Hematopoietic multipotent progenitor cell treated with erythropoietin and hydrocortisone succinate and interleukin-3 and kit ligand, for 6 days (in vitro differentiated cells): Measurements from ENCODE around the gene ELAC2.

ENCODE experiments used
- DNase-seq: peaks from one replicate; pipeline ENCODE4 v3.0.0-alpha.2; 2015

The ELAC2 gene

GRCh38 chr17:13017655-13018459, at the start of gene ELAC2:
Gene ELAC2 (minus strand): TSS chr17:13018027. CDS start chr17:13017947, 80 bp downstream.
- peak; percentile 99 for DNase-seq

GRCh38 chr17:13065032-13065431, 47.2 kb upstream of the ELAC2 start:
- no peak for DNase-seq

DNA sequence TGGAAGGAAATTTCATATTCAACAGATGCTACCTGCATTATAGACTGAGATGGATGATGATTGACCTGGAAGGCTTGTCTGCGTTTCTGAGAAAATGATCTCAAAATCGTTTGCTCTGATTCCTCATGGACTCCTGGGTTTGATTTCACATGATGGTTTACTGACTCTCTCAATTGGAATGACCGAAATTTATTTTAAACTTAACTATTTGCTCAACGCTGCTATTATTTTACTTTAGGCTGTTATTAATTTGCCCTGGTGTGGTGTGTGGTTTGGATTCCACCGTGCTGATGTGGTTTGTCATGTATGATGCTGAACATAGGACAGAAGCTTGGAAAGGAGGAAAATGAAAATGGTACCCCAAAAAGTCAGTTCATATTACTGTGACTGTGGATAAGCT, 37.3 kb upstream of the ELAC2 start:
- DNase-seq, result no peak

DNA sequence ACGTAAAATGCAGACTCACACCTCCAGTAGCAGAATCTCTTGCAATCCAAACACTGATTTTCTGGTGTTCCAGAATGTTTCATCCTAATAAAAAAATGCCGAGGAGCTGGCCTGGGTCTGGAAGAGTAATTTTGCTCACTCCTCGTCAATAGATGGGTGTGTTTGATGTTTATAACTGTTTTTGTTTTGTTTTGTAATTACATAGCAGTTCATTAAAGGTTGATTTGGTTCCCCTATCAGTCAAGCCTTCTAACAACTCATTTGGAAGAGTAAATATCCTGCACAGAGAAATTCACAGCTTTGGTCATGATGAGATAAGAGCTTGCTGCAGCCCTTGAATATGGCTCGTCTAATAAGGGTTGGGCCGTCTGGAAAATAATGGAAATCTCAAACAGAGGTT, 36.8 kb upstream of the ELAC2 start:
- no peak for DNase-seq

DNA sequence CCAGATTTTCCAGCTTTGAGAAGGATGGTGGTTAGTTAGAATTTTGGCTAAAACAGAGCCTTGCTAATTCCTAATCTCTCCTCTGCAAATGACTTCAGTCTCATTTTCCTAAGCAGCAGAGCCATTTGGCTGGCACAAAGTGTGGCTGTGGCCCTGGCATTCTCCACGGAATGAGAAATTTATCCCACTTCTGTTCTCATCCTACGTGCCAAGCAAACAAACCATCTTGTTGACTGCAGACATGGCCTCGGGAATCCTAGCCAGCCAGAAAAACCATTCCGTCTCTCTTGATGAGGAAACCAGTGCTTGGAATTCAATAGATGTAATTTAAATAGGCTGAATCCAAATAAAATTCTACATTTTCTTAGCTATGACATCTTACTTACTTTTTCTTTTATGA, 34.1 kb upstream of the ELAC2 start:
- DNase-seq, result no peak

- no peak for DNase-seq
Observed at GRCh38 chr17:13047011-13047606, 29.3 kb upstream of the ELAC2 start.

DNA sequence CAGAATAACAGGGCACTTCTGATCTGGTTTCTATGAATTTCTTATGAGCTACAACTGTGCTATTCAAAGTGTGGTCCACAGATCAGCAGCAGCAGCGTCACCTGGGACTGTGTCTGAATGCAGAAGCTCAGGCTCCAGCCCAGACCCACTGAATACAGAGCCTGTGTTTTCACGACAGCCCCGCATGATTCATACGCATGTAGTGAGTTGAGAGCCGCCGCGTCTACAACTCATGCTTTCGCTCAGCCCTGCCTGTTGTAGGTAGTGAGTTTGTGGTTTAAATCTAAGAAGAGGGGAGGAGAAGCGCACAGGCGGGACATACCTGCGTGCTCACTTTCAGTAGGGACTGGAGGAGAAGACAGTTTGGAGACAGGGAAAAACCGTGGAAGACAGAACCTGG, 28.5 kb upstream of the ELAC2 start:
- no peak for DNase-seq

- DNase-seq, result no peak
Observed at GRCh38 chr17:13044572-13045065, 26.8 kb upstream of the ELAC2 start.

DNA sequence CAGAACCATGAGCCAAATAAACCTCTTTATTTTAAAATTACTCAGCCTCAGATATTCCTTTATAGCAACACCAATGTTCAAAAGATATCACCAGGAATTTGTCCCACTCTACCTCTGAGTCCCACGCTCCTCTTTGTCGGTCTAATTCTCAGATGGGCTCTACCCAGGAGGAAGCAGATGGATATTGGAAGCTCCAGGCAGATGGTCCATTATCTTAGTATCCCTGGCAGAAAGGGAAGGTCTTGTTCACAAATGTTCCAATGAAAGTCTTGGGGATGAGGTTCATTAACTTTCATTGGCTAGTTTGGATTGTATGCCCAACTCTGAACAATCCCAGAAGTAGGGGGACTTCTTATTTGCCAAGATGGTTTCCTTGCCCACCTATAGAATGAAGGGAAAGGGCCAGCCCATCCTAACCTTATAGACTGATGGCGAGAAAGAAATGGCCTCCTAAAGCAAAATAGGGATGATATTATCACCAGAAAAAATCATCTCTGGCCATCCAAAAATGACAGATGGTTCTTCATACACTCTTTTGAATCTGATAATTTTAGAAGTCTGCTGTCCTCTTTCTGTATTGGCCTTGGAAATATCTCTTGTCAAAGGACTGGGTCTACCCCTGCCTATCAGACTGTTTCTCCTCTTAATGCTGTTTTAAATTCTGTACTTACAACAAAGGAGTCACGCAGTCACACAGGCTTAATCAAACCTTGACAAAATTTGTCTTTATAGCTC, 21.3 kb upstream of the ELAC2 start:
- DNase-seq, result no peak

GRCh38 chr17:13036751-13037150, 18.9 kb upstream of the ELAC2 start:
- DNase-seq, result no peak

GRCh38 chr17:13035420-13035819, 17.6 kb upstream of the ELAC2 start:
- DNase-seq, result no peak

GRCh38 chr17:13031718-13032350, 14.0 kb upstream of the ELAC2 start:
- peak; percentile 84 for DNase-seq

DNA sequence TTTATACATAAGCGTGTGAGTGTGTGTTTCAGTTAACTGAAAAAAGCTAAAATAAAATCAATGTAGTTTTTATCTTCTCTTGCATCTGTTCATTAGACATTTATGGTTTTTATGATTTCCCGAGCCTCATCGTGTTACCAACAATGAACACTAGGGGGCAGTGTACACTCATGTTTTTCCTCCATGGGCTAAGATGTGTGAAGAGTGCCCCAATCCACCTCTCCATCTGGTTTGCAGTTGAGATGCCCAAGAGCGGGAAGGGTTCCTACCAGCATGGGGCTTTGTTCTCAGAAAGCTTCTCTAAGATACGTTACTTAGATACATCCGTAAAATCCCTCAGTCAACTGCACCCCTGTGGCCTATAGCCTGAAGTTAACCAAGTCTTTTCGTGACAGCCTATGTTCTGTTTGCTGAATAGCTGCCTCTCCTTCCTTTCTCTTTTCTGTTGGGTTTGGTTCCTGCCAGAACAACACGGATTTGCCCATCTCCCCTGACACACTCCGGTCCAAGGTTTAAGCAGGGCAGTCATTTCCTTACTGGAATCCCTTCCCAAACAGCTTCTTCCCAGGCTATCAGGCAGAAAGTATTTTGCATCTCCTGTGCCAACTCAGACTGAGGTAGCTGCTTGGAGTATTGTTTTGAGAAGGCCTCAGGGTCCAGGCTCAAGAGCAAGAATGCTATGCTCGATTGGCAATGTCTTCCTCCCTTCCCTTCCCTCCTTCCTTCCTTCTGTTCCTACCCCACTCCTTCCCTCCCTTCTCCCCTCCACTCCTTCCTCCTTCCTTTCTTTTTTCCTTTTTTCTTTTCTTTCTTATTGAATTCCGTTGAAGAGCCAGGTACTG, 12.9 kb upstream of the ELAC2 start:
- peak; percentile 82 for DNase-seq

GRCh38 chr17:13030056-13030455, 12.2 kb upstream of the ELAC2 start:
- DNase-seq, result no peak

- no peak for DNase-seq
Observed at GRCh38 chr17:13029340-13029739, 11.5 kb upstream of the ELAC2 start.

DNA sequence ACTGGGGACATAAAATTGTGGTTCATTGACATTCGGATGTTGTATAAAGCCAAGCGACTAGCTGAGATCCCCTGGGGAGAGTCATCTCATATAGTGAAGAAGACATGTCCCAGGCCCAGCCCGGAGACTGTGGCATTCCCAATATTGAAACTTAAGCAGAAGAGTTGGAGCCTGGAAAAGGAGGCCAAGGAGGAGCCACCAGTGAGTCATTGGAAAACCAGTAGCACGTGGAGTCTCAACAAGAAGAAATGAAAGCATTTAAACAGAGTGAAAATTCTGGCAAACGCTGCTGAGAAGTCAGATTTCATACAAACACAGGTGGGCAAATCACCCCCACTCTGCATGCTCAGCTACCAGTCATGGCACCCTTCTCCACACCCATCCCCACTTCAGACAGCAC, 9.4 kb upstream of the ELAC2 start:
- no peak for DNase-seq

DNA sequence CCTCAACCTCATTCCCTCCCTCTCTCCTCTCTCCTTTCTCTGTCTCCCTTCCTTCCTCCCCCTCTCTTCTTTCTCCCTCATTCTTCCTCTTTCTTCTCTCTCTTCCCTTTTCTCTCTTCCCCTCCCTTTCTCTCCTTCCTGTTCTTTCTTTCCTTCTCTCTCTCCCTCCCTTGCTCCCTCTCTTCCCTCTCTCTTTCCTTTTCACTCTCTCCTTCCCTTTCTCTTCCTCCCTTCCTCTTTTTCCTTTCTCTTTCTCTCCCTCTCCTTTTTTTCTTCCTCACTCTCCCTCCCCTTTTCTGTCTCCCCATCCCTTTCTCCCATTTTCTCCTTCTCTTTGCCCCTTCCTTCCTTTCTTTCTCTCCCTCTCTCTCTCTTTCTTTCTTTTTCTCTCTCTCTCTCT, 7.9 kb upstream of the ELAC2 start:
- no peak for DNase-seq

- no peak for DNase-seq
Observed at GRCh38 chr17:13025258-13025627, 7.4 kb upstream of the ELAC2 start.

DNA sequence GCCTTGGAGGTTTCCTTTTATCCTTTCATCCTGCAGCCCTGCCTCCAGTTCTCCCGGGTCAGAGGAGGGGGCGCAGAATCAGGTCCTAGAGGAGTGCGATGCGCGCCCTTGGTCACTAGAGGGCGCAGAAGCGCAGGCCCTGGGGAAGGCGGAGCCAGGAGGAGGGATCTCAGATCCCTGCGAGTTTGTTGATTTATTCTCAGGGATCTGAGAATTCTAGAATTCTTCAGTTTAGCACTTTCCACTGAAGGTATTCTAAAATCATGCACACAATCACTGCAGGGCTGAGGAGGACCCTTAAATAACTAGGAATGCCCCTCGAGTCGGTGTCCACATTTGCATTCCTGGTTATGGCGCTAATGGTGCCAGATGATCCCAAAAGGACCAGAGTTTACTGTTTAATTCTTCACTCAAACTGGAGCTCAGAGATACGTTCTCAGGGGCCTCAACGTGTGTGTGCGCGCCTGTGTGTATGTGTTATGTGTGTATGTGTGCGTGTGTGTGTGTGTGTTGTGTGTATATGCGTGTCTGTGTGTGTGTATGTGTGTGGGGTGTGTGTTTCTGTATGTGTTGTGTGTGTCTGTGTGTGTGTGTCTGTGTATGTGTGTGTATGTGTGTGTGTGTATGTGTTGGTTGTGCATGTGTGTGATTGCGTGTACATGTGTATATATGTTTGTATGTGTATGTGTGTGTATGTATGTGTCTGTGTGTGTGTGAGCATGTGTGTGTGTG, 6.9 kb upstream of the ELAC2 start:
- peak; percentile 78 for DNase-seq

- DNase-seq, result peak; percentile 11
Observed at GRCh38 chr17:13024016-13024415, 6.2 kb upstream of the ELAC2 start.

DNA sequence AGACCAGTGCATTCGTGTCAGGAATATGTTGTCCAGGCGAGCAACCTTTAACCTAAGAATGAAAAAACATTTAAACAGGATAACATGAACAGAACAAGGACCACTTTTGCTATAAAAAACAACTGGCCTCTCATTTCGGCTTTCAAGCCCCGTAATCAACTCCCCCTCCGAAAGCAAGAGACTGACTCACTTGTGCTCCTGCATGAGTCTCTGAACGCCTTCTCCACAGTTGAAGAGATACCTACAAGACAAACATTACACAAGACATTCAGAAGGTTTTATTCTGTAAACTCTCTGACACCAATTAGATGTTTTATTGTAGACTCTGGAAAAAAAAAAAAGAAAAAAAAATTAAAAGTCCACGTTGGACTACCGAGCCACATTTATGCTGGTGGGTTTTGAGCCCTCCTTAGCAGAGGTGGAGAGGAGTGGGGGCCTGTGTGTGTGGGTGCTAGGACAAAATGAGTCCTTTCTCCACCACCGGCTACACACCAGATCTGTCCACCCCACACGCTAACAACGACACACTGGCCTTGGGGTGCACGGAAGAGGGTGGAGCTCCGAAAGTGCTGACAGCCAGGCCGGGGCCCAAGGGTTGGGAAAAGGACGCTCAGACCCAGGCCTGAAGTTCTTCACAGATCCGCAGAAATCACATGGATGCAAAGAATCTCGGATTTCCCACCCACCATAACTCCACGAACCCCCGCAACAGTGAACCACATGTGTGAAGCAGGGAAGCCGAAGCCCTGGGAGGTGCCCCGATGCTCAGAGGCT, 759 bp downstream of the ELAC2 start:
- DNase-seq, result peak; percentile 66
